CMK (cell line): ENCODE measurements around the gene BICDL1.

Source experiments
- DNase-seq: peaks from one replicate; pipeline ENCODE4 v3.0.0-alpha.2; 2010; ENCODE audit warnings: low read depth

The BICDL1 gene

DNA sequence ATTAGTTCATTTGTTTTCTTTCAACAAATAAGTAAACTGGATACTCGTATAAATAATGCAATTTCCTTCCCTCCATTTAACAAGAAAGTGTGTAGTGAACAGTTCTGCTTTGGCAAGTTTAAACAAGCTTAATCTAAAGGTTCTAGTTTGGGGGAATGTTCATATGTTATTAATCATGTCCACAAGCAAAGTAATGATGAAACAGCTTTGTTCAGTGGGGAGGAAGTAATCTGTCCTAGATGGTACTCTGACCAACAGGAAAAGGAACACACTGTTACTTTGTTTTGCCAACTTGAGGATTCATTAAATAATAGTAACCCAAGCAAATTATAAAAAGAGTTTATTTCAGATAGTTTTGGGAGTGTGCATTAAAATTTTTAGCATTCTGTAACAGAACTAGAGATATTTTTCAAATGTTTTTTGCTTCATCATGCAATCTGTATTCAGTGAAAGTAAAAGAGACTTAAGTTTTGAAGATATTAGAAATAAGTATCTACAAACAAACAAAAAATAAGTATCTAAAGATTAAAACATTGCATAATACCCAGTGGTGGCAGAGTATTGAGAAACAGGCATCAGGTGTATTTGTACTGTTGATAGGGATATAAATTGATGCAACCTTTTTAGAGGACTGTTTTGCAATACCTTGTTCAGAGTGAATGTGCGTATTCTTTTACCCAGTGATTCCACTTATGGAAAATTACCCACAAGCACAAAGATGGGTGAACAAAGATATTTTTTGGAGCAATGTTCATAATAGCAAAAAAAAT is 66.4 kb downstream of the BICDL1 start:
- no peak for DNase-seq

DNA sequence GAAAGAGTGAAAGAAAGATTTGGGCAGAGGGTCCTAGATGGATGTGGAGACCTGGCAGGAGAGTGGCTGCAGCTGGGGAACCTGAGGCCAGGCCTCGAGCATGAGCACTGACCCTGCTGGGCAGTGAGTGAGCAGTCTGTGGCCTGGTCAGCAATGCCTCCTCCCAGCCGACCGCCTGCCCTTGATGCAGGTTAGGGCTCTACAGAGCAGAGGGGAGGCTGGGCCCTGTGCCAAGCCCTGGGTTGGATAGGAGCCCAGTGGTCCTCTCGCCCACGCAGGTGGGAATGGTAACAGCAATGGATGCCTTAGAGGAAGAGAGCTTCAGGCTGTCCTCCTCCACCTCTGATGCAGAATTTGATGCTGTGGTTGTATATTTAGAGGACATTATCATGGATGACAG is 67.7 kb downstream of the BICDL1 start:
- DNase-seq = no peak

DNA sequence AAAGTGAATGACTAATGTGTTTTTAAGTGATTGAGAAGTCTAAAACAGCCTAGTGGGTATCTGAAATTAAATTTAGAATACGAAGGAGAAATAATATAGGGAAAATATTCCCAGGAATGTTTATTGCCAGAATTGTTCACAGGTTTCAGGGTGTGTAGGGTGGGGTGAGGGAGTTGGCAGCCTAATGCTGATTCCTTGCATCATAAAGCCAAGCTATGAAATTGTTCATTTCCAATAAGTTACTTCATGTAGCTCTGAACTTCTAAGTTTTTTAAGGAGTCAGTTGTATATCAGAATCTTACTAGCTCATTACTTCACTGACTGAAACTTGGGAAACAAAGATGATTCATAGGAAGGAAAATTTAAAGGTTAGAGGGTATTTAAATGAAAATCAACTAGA is 71.2 kb downstream of the BICDL1 start:
- DNase-seq = no peak

DNA sequence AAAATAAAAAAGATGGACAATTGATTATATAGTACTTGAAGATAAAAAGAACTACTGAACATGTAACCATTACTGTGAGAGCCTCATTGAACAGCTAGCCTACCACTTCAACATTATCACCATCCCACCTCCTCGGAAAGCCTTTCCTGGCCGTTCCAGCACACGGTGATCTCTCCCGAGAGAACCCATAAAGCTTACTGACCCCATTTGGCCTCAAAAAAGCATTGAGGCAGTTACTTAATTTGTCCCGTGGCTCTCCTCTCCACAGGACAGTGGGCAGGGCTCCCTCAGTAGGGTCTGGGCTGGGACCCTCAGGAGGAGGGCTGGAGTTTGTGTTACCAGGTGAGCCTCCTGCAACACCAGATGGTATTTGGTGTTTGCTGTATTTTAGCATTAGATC is 71.7 kb downstream of the BICDL1 start:
- DNase-seq = no peak

DNA sequence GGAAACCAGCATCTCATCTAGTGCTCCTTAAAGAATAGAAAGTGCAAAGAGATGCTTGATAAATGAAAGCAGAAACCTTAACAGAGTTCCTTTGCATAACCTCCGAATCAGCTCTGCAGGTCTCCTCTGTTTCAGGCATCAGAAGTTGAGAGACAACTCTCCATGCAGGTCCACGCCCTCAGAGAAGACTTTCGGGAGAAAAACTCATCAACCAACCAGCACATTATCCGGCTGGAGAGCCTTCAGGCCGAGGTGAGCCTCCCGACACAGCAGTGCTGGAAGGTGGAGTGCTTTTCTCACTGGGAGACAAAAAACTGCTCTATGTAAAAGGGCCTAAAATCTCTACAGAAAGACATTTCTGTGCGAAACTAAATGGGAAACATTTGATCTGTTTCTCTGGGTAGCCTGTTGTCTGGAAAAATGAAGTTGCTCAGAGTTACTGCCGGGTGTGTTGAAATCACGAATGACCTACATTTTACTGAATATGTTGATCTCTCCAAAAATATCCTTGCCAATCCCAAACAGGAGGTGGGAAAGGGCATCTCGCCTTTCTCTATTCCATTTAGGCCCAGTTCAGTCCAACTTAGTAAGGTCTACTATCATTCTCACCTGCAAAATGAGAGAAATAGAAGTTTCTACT is 72.7 kb downstream of the BICDL1 start:
- no peak for DNase-seq

DNA sequence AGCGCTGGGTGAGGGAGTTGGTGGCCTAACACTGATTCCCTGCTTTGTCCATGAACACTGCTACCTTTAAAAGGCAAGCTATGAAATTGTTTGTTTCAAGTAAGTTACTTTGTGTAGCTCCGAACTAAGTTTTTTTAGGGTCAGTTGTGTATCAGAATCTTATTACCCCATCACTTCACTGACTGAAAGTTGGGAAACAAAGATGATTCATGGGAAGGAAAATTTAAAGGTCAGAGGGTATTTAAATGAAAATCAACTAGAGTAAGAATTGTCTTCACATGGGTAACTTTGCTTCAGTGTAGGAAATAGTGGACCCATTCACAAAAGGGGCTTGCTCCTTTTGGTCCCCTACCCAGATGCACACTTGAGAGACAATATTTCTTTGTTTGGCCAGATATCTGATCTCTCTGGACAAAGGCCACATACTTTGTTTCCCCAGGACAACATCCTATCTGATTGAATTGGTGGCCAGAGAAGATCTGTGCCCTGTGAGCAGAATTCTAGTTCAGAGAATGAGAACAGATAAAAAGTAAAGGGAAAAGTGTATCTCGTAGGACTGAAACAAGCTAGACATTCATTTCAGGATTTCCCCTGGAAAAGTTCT is 74.0 kb downstream of the BICDL1 start:
- no peak for DNase-seq

DNA sequence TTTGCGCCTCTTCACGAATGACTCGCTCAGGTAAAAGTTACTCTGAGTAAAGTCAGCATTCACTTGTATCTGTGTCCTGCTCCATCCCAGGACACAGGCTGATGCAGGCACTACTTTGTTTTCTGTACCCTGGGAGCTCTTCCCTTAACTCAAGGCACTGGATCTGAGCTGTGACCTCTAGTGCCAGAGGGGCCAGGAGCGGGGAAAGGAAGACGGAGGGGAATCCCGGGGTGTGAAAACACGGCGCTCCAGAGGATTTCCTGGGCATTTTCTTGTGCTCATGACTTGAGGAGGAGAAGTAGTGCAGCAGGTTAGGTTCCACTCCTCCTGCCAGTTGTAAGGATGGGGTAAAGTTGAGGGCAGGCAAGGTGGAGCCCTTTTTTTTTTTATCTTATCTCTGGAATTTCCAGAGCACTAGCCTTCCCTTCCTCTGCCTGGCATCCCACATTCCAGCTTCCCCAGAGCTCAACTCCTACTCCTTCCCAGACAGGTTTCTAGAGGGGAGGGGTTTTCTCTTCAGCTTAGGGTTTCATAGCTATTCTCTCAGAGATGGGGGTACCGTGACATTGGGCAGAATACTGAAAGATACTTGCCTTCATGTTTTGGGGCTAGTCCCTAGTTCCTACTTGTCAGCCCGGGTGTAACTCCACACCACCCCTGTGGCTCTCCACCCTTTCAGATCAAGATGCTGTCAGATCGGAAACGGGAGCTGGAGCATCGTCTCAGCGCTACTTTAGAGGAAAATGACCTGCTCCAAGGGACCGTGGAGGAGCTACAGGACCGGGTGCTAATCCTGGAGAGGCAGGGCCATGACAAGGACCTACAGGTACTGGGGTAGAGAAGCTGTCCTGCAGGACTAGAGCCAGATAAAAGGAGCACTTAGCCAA is 75.3 kb downstream of the BICDL1 start:
- no peak for DNase-seq

DNA sequence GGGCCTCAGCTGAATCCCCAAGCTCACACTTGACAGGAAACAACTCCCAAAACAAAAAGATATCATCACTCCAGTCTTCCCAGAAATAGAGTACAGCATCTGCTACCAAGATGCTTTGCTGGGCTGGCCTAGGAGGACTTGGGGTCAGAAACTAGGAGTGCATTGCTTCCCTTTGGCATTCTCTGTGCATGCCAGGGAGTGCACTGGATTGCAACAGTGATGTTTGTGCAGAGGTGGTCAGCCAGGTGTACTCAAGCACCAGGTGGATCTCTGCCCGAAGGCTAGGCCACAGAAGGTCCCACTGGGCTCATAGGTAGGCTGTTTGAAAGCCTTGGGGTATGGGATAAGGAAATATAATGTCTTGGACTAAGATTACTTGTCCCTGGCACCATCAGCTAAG is 76.4 kb downstream of the BICDL1 start:
- DNase-seq = no peak

DNA sequence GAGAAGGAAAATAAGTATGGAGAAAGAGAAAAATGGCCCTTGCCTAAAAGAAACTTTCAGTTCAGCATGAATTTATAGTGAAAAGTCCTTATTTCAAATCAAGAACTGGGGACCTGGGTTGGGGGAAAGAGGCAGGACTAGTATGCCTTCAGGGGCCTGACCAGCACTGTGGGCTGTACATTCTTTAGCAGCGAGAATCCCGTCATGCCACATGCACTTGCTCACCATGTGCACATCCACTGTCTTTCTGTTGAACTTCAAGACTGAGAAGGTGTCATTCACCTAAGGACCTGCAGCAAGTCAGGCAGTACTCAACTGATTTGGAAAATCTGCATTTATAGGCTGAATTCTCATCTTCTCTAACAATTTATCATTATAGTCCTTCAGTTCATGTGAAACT is 77.3 kb downstream of the BICDL1 start:
- DNase-seq = no peak

DNA sequence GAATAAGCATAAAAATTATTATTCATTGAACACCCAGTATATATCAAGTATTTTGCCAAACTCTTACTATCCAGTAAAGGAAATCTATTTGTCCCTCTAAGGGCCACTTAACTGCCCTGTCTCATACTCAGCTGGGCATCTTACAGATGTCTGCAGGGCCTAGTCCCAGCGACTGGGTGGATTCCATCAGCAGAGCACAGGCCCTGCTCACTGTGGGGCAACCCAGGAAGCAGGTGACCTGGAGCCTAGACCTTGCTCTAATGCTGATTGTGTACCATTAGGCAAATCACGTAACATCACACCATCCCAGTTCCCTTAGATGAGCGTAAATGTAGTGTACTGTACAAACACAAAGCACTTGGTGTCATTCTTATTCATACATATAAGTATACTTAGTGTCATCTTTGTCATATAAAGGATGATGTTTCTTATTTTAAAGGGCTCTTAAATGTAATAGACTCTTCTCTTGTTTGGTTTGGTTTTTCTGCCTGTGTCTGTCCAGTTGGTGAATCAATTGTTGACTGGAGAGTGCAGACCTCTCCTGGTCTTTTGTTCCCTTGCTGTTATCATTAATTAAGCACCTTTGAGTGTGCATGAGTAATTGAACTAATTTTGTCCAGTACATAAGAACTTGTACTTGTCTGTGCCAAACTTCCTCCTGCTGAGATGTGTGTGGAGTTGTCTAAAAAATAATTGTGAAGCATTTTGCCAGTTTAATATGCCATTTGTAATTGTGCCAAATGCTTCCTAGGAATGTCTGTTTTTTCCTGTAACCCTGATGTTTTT is 78.2 kb downstream of the BICDL1 start:
- DNase-seq = no peak

DNA sequence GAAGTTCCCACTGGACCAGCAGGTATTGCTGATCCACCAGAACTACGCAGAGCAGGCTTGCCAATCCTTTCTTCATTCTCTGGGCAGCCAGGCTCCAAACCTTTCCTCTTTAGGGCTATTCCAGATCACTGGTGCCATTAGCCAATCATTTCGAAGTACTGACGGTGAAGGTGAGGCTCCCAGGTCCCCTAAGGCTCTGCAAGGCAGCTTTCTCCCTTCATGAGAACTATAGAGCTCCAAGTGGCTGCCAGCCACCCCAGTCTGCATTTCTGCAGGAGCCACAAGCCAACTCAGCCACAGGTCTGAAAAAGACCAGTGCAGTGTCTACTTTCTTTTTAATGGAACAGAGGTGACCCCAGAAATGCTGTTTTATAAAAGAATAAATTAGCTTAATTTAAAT is 78.9 kb downstream of the BICDL1 start:
- DNase-seq = no peak

DNA sequence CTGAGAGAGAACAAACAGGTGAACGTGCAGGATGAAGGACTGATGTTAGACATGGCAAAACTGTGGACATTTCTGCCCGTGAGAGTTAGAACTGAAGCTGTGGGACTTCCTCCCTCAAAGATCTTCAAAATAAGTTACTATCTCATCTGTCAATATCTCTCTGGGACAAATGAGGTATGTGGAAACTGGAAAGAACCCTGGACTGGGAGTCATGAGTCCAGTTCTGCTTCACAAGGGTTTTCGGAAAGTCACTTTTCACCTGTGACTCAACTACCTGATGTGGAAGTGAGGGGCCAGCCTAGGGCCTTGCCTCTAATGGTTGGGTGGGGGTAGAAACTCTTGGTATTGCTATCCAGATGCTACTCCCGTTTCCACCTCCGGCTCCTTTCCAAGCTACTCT is 80.2 kb downstream of the BICDL1 start:
- DNase-seq = no peak

DNA sequence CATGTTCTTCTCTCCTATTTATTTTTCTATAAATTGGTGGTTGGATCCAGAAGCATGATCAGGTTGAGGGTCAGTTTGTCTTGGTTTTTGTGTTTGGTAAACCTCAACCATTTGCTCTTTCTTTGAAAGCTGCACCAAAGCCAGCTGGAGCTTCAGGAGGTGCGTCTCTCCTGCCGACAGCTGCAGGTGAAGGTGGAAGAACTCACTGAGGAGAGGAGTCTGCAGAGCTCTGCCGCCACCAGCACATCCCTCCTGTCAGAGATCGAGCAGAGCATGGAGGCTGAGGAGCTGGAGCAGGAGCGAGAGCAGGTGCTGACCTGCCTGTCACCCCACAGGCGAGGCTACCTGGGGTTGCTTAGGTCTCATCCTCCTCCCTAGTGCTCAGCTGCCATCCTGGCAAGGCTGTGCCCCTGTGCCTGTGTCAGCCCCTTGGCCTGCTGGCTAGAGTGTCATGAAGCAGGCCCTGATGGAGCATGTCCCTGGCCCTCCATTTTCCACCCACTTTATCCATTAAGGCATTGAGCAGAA is 82.5 kb downstream of the BICDL1 start:
- DNase-seq = no peak

DNA sequence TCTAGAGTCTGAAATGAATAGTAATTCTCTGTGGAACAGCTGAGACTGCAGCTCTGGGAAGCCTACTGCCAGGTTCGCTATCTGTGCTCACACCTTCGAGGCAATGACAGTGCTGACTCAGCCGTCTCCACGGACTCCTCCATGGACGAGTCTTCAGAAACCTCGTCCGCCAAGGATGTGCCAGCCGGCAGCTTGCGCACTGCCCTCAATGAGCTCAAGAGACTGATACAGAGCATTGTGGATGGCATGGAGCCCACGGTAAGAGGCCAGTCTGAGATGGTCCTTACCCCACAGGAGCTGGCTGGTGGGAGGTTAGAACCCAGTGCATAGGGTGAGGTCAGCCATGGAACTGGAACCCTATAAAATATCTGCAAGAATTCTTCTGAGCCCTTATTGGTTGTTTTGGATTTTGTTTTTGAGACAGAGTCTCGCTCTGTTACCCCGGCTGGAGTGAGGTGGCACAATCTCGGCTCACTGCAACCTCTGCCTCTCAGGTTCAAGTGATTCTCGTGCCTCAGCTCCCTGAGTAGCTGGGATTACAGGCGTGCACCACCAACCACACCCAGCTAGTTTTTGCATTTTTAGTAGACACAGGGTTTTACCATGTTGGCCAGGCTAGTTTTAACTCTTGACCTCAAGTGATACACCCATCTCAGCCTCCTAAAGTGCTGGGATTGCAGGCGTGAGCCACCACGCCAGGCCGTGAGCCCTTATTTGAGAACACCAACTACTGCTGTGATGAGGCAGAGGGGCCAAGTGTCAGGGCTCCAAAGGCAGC is 83.6 kb downstream of the BICDL1 start:
- DNase-seq = no peak

DNA sequence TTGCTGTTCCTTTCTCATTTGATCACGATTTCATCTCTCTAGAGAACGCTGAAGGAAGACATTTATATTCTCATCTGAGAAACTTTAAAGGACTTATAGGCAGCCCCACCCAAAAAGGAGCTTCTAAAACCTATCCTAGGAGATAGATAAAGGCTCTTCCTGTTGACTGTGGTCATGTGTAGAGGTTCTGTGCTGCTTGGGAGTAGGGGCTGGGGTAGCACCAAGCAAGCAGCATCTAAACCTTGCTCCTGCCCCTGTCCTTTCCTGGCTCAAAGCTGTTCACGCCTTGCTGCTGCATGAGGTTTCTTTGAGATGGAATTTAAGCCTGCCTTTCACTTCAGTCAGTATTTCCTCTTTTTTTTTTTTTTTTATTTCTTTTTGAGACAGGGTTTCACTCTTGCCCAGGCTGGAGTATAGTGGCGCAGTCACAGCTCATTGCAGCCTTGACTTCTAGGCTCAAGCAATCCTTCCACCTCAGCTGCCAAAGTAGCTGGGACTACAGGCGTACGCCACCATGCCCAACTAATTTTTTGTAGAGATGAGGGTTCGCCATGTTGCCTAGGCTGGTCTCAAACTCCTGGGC is 86.1 kb downstream of the BICDL1 start:
- DNase-seq = no peak

DNA sequence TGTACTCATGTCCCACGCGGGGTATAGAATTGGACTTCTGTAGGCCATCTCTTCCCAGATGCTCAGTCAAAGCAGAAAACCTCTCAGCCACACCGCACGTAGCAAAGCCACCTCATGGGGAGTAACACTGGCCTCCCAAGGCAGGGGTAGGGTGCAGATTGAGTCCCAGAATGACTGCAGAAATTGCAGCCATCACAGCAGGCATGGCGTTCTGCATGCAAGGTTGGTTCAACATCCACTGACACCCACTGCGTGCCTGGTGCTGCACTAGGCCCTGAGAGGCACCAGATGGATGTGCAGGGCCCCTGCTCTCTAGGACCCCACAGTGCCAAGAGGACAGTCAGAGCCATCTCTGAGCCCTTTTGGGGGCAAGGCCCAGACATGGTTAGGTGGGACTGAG is 87.6 kb downstream of the BICDL1 start:
- DNase-seq = no peak

DNA sequence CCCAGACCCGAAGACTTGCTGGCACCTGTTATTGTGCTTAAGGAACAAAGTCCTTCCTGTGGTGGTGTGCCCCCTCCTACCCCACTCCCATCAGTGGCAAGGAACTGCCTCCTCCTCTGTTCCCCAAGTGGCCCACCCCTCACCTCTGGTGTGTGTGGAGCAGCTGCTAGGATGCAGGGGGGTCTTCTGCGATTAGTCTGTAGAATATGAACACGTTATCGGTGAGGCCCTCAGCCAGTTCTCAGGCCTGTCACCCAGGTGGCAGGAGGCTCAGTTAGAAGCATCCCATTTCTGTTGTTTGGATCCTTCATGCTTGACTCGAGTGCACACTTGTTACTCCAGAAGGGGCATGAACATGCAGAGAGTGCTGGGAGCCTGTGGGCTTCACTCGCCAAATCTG is 88.2 kb downstream of the BICDL1 start:
- DNase-seq = no peak

DNA sequence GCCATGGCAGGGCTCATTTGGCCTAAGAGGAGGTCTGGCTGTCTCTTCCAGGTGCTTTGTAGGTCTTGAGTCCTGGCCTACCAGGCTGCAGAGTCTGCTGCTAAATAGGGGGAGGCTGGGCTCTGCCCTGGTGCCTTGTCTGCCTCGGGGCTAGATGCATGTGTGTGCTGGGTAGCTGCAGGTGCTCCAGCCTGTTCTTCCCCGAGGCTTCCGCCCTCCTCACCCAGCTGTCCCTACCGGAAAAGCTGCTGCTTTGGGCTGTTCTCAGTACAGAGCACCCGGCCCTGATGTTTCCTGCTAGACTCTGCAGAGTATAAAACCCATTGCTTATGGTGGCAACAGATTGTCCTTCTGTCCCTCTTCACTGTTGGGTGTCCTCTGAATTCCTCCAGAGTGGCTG is 89.8 kb downstream of the BICDL1 start:
- DNase-seq = no peak

DNA sequence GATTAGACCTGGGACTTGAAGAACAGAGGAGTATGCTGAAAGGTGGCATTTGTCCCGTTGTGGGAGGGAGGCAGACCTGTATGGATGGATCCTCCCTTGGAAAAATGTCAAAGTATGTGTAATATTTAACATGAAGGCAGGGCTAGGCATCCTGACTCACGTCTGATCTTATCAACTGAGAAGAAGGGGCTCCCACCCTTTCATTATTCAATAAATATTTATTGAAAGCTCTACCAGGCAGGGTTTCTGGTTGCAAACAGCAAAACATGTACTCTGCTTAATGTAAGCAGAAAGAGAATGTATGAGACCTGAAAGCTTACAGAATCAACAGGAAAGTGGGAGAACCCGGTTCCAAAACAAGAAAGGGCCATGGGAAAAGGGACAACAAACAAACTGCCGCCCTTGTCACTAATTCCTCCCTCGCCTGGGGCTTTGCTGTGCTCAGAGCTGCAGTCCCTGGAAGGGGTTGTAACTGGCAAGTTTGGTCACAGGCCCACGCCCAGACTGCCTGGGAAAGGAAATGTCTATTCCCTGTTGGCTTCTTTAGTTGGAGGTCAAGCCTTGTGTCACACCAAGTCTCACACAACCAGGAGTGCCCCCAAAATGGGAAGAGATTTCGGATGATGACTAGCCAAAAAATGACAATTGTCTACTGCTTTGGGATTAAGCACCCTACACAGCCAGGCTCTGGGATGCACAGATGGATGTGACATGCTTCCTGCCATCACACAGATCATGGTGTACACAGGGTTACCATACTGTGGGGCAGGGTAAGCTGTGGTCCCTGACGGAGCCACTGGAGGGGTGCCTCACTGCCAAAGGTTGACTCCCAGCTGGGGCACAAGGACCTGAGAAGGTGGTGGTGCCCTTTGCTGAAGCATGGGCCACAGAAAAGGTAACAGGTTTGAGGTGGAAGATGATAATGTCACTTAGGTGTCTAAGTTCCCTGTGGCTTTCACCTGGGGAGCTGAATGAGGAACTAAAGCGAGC is 90.7 kb downstream of the BICDL1 start:
- no peak for DNase-seq
